Measurements from ENCODE around the gene COL4A1. TPM values are rescaled to one million over a fixed set of nuclear protein-coding genes. Genes with fewer than 3 reads are reported as not detected.
A peak's percentile ranks its signal among the peaks of the same experiment; 100 is the strongest.

COL4A1 gene
- total and polyA plus RNA-seq, 2 experiments from 2014 or later: 184 to 519 TPM

DNA sequence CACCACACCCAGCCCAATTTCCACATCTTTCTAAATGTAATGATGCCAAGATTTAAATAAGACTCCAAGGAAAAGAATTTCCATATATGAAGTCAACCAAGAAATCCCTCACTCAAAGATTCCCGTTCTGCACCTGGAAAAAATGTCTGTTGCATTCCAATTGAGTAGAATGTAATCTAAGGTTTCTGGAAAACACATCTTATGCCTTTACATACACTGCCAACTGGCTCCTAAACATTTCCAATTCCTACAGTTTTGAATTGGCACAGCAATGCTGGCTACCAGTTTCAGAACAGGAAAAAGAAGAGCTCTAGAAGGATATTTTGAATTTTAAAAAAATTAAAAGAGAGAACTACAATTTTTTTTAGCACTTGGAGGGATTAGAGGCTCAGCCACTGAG is 43.1 kb upstream of the COL4A1 start:
- in situ Hi-C loops (cut with MboI): no loop called here
- no peak for DNase-seq
- 92 to 96% methylated on average over 1 of the region's 1 CpG for WGBS, 2 experiments (ENCODE audit: low coverage in 1 of 2, low lambda C conversion rate in 2 of 2, missing lambda C conversion rate in 2 of 2)
- no peak overlapping the region for H3K4me2 ChIP-seq (ENCODE audit: unreplicated experiment)
- H3K36me3 ChIP-seq (ENCODE audit: low read depth): no peaks in the 10 kb centered on the region
- peaks cover 20% of the 10 kb centered on the region for H3K4me1 ChIP-seq (ENCODE audit: insufficient read depth)
- H3K79me2 ChIP-seq (ENCODE audit: insufficient read depth): peaks cover 19% of the 10 kb centered on the region
- no peaks in the 10 kb centered on the region for H3K27me3 ChIP-seq (replicated peaks; ENCODE audit: insufficient read depth)
- H4K20me1 ChIP-seq (ENCODE audit: insufficient read depth): no peaks in the 10 kb centered on the region
- no peak overlapping the region for H3K9ac ChIP-seq
- no peak overlapping the region for H3K4me3 ChIP-seq
- no peak overlapping the region for H3K27ac ChIP-seq
- H2AFZ ChIP-seq: no peak overlapping the region
- H3K9me2 ChIP-seq (ENCODE audit: insufficient read depth): no peaks in the 10 kb centered on the region
- no peaks in the 10 kb centered on the region for H3K9me3 ChIP-seq (ENCODE audit: low read depth)
- TF ChIP-seq EZH2phosphoT487 (IDR thresholded peaks at IDR 0.05; ENCODE audit: insufficient read depth, low read depth): no peak
- TF ChIP-seq EZH2 (IDR thresholded peaks at IDR 0.05; ENCODE audit: insufficient read depth, poor library complexity, severe bottlenecking): no peak
- H3F3A ChIP-seq (ENCODE audit: insufficient read depth): peaks cover 24% of the 10 kb centered on the region

DNA sequence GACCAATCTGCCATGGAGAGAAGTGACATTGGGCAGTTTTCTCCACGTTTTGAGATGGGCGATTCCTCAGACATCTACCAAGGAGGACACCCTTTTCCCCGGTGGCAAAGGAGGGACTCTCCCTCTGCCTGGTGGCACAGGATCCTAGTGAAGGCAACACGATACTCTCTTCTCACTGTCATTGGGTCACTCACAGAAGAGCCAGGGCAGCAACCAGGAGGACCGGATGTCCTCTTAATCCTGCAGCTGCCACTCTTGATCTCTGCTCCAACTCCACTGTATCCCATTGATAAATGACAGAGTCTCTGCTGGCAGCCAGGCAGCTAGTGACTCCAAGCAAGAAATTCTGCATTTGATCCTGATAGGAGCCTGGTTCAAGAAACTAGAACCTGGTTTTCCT is 42.3 kb upstream of the COL4A1 start:
- H3K4me1 ChIP-seq (ENCODE audit: insufficient read depth): peaks cover 20% of the 10 kb centered on the region
- DNase-seq: no peak
- H3K27ac ChIP-seq: no peak overlapping the region
- no peaks in the 10 kb centered on the region for H3K9me3 ChIP-seq (ENCODE audit: low read depth)
- no peak for TF ChIP-seq EZH2phosphoT487 (IDR thresholded peaks at IDR 0.05; ENCODE audit: insufficient read depth, low read depth)
- TF ChIP-seq EZH2 (IDR thresholded peaks at IDR 0.05; ENCODE audit: insufficient read depth, poor library complexity, severe bottlenecking): no peak
- no peak overlapping the region for H2AFZ ChIP-seq
- peaks cover 19% of the 10 kb centered on the region for H3K79me2 ChIP-seq (ENCODE audit: insufficient read depth)
- H3K27me3 ChIP-seq (replicated peaks; ENCODE audit: insufficient read depth): no peaks in the 10 kb centered on the region
- in situ Hi-C loops (cut with MboI): no loop called here
- H4K20me1 ChIP-seq (ENCODE audit: insufficient read depth): no peaks in the 10 kb centered on the region
- peaks cover 18% of the 10 kb centered on the region for H3F3A ChIP-seq (ENCODE audit: insufficient read depth)
- H3K4me2 ChIP-seq (ENCODE audit: unreplicated experiment): no peak overlapping the region
- no peak overlapping the region for H3K9ac ChIP-seq
- WGBS, 2 experiments (ENCODE audit: low coverage in 1 of 2, low lambda C conversion rate in 2 of 2, missing lambda C conversion rate in 2 of 2): 98 to 100% methylated on average over 5 of the region's 5 CpGs
- H3K36me3 ChIP-seq (ENCODE audit: low read depth): no peaks in the 10 kb centered on the region
- H3K4me3 ChIP-seq: no peak overlapping the region
- no peaks in the 10 kb centered on the region for H3K9me2 ChIP-seq (ENCODE audit: insufficient read depth)

DNA sequence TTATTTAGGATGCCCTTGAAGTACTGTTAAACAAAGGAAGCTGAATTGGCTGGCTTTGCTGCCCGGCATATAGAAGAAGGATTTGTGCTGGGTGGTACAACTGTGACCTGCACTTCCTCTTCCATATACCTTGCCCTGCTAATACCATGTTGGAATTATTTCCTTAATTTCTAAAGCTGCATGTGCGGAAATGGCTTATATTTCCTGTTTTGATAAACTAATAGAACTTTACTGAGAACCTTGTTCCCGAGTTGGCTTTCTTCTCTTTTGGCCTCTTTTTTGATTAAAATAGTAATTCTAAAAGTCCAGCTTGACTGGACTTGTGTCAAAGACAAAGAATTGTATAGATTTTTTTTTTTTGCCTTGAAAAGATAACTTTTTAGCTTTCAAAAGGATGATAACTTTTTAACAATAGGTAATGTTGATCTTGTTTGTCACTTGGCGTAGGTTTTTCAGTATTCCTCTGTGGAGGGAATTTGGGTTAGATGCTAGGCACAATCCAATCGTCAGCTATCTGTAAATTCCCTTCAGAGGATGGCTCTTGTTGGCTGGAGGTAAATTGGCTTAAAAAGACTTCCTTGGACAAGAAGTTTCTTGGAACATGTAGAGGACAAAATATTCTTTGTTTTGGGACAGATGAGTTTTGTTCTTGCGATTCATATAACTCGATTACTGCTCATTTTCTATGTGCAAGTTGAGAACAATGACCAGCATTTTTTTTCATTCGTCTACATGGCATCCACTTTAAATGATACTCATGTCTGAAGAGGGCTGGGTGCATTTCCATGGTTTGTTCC is 41.5 kb upstream of the COL4A1 start:
- Histone ChIP-seq H3F3A (ENCODE audit: insufficient read depth) (peaks cover 18% of the 10 kb centered on the region), H3K27ac (peak overlapping the region; percentile 77), H2AFZ (no peak overlapping the region), H3K79me2 (ENCODE audit: insufficient read depth) (peaks cover 19% of the 10 kb centered on the region), H3K27me3 (replicated peaks; ENCODE audit: insufficient read depth) (no peaks in the 10 kb centered on the region), H3K4me3 (peak overlapping the region; percentile 50; the same call in 1 of the 2 replicates), H3K9ac (no peak overlapping the region), H3K9me2 (ENCODE audit: insufficient read depth) (no peaks in the 10 kb centered on the region), H3K9me3 (ENCODE audit: low read depth) (no peaks in the 10 kb centered on the region), H3K36me3 (ENCODE audit: low read depth) (no peaks in the 10 kb centered on the region), H4K20me1 (ENCODE audit: insufficient read depth) (no peaks in the 10 kb centered on the region), H3K4me1 (ENCODE audit: insufficient read depth) (peaks cover 20% of the 10 kb centered on the region), H3K4me2 (ENCODE audit: unreplicated experiment) (peak overlapping the region; percentile 70)
- DNase-seq: no peak
- 62 to 68% methylated on average over 8 of the region's 8 CpGs for WGBS, 2 experiments (ENCODE audit: low coverage in 1 of 2, low lambda C conversion rate in 2 of 2, missing lambda C conversion rate in 2 of 2)
- in situ Hi-C loops (cut with MboI): no loop called here
- no peak for TF ChIP-seq EZH2 (IDR thresholded peaks at IDR 0.05; ENCODE audit: insufficient read depth, poor library complexity, severe bottlenecking)
- TF ChIP-seq EZH2phosphoT487 (IDR thresholded peaks at IDR 0.05; ENCODE audit: insufficient read depth, low read depth): no peak

DNA sequence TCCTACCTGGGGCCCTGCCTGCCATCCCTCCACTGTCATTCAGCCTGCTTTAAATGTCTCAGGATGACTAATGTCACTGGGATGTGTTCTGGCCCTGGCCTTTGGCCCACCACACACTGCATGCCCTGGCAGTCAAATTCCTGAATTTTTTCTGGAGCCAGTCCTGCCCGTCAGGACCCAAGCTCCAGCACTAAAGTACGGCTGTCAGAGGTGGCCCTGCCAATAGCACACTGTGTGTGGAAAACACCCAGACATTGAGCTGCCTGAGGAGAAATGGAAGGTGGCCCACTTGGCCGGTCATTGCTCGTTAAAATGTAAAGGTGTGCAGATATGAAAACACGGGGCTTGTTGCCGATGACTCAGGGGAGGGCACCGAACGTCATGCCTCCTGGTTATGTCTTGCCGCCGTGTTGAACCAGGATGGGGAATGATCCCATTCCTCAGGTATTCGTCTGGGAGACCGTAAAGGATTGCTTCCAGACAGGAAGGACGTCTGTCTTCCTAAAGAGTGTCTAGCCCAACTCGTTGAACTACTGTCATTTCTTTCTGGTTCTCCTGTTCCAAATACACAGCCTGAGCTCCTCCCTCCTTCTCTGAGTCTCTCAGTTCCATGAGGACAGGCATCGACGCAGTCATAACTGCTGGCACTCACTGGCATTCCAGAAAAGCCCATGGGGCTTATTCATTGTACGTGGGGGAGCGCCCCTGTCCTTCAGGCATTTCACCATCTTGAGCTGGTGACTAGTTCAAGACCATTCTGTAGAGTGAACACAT is 40.8 kb upstream of the COL4A1 start:
- no peaks in the 10 kb centered on the region for H4K20me1 ChIP-seq (ENCODE audit: insufficient read depth)
- H3F3A ChIP-seq (ENCODE audit: insufficient read depth): peaks cover 18% of the 10 kb centered on the region
- H3K27me3 ChIP-seq (replicated peaks; ENCODE audit: insufficient read depth): no peaks in the 10 kb centered on the region
- no peaks in the 10 kb centered on the region for H3K9me2 ChIP-seq (ENCODE audit: insufficient read depth)
- 3 to 4% methylated on average over 18 of the region's 18 CpGs for WGBS, 2 experiments (ENCODE audit: low coverage in 1 of 2, low lambda C conversion rate in 2 of 2, missing lambda C conversion rate in 2 of 2)
- peak overlapping the region; percentile 50 for H3K4me3 ChIP-seq
- peak; percentile 98 for DNase-seq
- no peaks in the 10 kb centered on the region for H3K36me3 ChIP-seq (ENCODE audit: low read depth)
- peaks cover 20% of the 10 kb centered on the region for H3K4me1 ChIP-seq (ENCODE audit: insufficient read depth)
- H3K27ac ChIP-seq: peak overlapping the region; percentile 77
- in situ Hi-C loops (cut with MboI): no loop called here
- H3K9me3 ChIP-seq (ENCODE audit: low read depth): no peaks in the 10 kb centered on the region
- H3K4me2 ChIP-seq (ENCODE audit: unreplicated experiment): peak overlapping the region; percentile 70
- H2AFZ ChIP-seq: peak overlapping the region; percentile 12; the same call in 1 of the 2 replicates
- H3K79me2 ChIP-seq (ENCODE audit: insufficient read depth): peaks cover 19% of the 10 kb centered on the region
- TF ChIP-seq EZH2phosphoT487 (IDR thresholded peaks at IDR 0.05; ENCODE audit: insufficient read depth, low read depth) (no peak), EZH2 (IDR thresholded peaks at IDR 0.05; ENCODE audit: insufficient read depth, poor library complexity, severe bottlenecking) (no peak)
- peak overlapping the region; percentile 52 for H3K9ac ChIP-seq

Data from GM23248 (cell line).